Testis (tissue), 2 donors: Measurements from ENCODE around the gene SEMA5A.

Source experiments
- POLR2A ChIP-seq: fragments of 450-650 bp; IDR thresholded peaks from one replicate; pipeline ENCODE4 v1.6.1; 2017; ENCODE audit warnings: antibody characterized with exemption, mild to moderate bottlenecking, moderate library complexity
- TF ChIP-seq, protein P1 (sequence below), 3 experiments: fragments of 450-650 bp in 2 of 3; fragments of 200-600 bp in 1 of 3; sonication (generic) in 1 of 3; IDR thresholded peaks; one replicate each; pipeline ENCODE4 v1.5.1; 2016 to 2019; ENCODE audit warnings: antibody characterized with exemption in 3 of 3, mild to moderate bottlenecking in 2 of 3, moderate library complexity in 1 of 3

DNA sequence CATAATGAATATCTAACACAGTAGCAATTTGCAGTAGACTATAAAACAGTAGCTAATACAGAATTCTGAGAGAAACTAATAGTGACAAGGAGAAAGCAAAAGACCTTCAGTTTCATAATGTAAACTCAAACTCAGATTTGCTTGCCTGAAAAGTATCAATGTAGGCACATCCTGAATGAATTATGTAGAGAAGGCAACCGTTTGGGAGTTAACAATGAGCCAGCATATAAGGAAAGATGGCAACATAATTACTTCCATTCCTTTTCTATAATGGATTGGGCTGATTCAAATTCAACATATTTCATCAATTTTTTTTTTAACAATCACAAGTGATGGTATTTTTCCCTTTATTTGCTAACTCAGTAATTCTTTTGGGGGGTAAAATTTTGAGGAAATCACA lies 261.6 kb downstream of the SEMA5A start:
- TF ChIP-seq, protein P1, sequence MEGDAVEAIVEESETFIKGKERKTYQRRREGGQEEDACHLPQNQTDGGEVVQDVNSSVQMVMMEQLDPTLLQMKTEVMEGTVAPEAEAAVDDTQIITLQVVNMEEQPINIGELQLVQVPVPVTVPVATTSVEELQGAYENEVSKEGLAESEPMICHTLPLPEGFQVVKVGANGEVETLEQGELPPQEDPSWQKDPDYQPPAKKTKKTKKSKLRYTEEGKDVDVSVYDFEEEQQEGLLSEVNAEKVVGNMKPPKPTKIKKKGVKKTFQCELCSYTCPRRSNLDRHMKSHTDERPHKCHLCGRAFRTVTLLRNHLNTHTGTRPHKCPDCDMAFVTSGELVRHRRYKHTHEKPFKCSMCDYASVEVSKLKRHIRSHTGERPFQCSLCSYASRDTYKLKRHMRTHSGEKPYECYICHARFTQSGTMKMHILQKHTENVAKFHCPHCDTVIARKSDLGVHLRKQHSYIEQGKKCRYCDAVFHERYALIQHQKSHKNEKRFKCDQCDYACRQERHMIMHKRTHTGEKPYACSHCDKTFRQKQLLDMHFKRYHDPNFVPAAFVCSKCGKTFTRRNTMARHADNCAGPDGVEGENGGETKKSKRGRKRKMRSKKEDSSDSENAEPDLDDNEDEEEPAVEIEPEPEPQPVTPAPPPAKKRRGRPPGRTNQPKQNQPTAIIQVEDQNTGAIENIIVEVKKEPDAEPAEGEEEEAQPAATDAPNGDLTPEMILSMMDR (IDR thresholded peaks at IDR 0.05), result no peak
- TF ChIP-seq POLR2A, result no peak
